Heart left ventricle (tissue), 16 donors: ENCODE measurements around the gene DSCAM. TPM values are rescaled to one million over a fixed set of nuclear protein-coding genes. Genes with fewer than 3 reads are reported as not detected.

Experiments
- ATAC-seq, 4 donors: fragments of 200-7000 bp; cut with Tn5 transposase; one replicate each; pipeline ENCODE4 v1.9.1; 2020 to 2022; ENCODE audit warnings: moderate library complexity in 4 of 4, mild to moderate bottlenecking in 3 of 4, moderate number of reproducible peaks in 1 of 4
- DNase-seq, 5 donors: peaks; one replicate each; pipeline ENCODE4 v3.0.0-alpha.2; 2020
- H3K27ac ChIP-seq, 12 donors: fragments of 200-600 bp; sonication (generic) in 4 of 12; one replicate each; pipeline versions ENCODE4 v1.5.0 to v1.8.0; 2016 to 2022; ENCODE audit warnings: mild to moderate bottlenecking in 2 of 12
- H3K27me3 ChIP-seq, 9 donors: fragments of 200-600 bp; sonication (generic) in 2 of 9; one replicate each; pipeline versions ENCODE4 v1.5.1 to v1.8.0; 2016 to 2022; ENCODE audit warnings: mild to moderate bottlenecking in 3 of 9
- H3K36me3 ChIP-seq, 9 donors: fragments of 200-600 bp; sonication (generic) in 2 of 9; one replicate each; pipeline versions ENCODE4 v1.5.0 to v1.8.0; 2018 to 2022; ENCODE audit warnings: mild to moderate bottlenecking in 2 of 9
- H3K4me1 ChIP-seq, 12 donors: fragments of 200-600 bp; sonication (generic) in 4 of 12; one replicate each; pipeline versions ENCODE4 v1.5.0 to v1.8.0; 2016 to 2022; ENCODE audit warnings: mild to moderate bottlenecking in 3 of 12
- H3K4me3 ChIP-seq, 12 donors: fragments of 200-600 bp; sonication (generic) in 4 of 12; one replicate each; pipeline versions ENCODE4 v1.5.0 to v1.8.0; 2017 to 2022; ENCODE audit warnings: mild to moderate bottlenecking in 9 of 12, moderate library complexity in 4 of 12
- H3K9me3 ChIP-seq, 12 donors: fragments of 200-600 bp; sonication (generic) in 4 of 12; one replicate each; pipeline versions ENCODE4 v1.5.0 to v1.8.0; 2016 to 2022; ENCODE audit warnings: mild to moderate bottlenecking in 1 of 12
- CTCF ChIP-seq, 12 donors: fragments of 200-600 bp; sonication (generic) in 4 of 12; IDR thresholded peaks; one replicate each; pipeline versions ENCODE4 v1.5.0 to v1.8.0; 2018 to 2022; ENCODE audit warnings: antibody characterized with exemption in 12 of 12, mild to moderate bottlenecking in 5 of 12
- POLR2A ChIP-seq, 2 donors: fragments of 450-650 bp; IDR thresholded peaks; one replicate each; pipeline ENCODE4 v1.6.1; 2017; ENCODE audit warnings: antibody characterized with exemption in 2 of 2, mild to moderate bottlenecking in 2 of 2, moderate library complexity in 2 of 2
- WGBS, 4 donors: extraction: QIAGEN DNeasy Blood & Tissue Kit in 2 of 4; methylation state at CpG; one replicate each; pipeline versions ENCODE4 v1.1.5 to v1.1.7; 2013 to 2018; 5-methylcytosine and 5-hydroxymethylcytosine counted together
- intact Hi-C, 10 donors: fragments of 100-400 bp; cut with DNase I; formaldehyde crosslinking; loops; one replicate each; pipeline versions ENCODE4 v1.11.1 to v1.14.2; 2022
- polyA plus RNA-seq, 2 donors: library from polyadenylated mRNA; stranded (reverse); fragments of 200-250 nt; gene quantifications; one replicate each; pipeline ENCODE4 v1.2.3, GENCODE V29; 2013
- total RNA-seq, 9 donors: library from RNA; depleted of rRNA in 2 of 9; stranded (reverse); fragments of >200 nt in 2 of 9; fragmentation: NEBNext Ultra II Directional in 3 of 9; extraction: Animal tissue kit (Norgen Biotek cat#: 25700) in 3 of 9; gene quantifications; one replicate each; pipeline versions ENCODE4 v1.1.0 to v1.2.4, GENCODE V29; 2016 to 2023
- donor health status: ischemic (EF 13 %, LVEDD 7.1; RV severe dilation, severe dysfunction).
- donor health status: healthy with polysubstance abuse.
- donor health status: DM: no; HTN: yes; CAD: no.
- donor health status: DM: no; HTN: no; CAD: no.
- donor health status: ischemic (EF 25% LVEDD 6.9; RV normal size, moderate dysfunction).
- donor health status: ischemic (EF 25% LVEDD 5.7; RV mildly dilated, moderate dysfunction).
- donor health status: healthy.
- donor health status: DM: yes; HTN: yes; CAD: no.
- donor health status: ischemic (EF 35%, LVEDD 5.7; RV mildly dilated, moderate dysfunction).
- donor health status: nonischemic (EF 11% LVEDD 7.7; RV severe dilation, severe dysfunction).
- donor health status: DM: yes; HTN: yes; CAD: no.
- donor health status: PGD.
- donor health status: ischemic (EF 29% LVEDD 5.4; RV normal size, mild dysfunction).
- donor health status: nonischemic (EF 23%, LVEDD 6.1; RV moderate dilation, normal function).

The DSCAM gene
- total and polyA plus RNA-seq, 11 donors: 0.03 TPM; not detected in 10

GRCh38 chr21:40731206-40731605, 115.8 kb downstream of the DSCAM start:
- Histone ChIP-seq H3K27me3 (no peaks in the 10 kb centered on the region), H3K27ac (no peak overlapping the region), H3K4me1 (no peaks in the 10 kb centered on the region), H3K4me3 (no peak overlapping the region), H3K36me3 (no peaks in the 10 kb centered on the region), H3K9me3 (no peaks in the 10 kb centered on the region)
- intact Hi-C loops: no loop called here
- no peak for TF ChIP-seq POLR2A (IDR thresholded peaks at IDR 0.05)
- TF ChIP-seq CTCF (IDR thresholded peaks at IDR 0.05): no peak
- ATAC-seq (no peak), DNase-seq (no peak)
- WGBS, 4 donors: 89 to 100% (median 97%) methylated on average over 1 of the region's 1 CpG

- H3K36me3 ChIP-seq: no peaks in the 10 kb centered on the region
- H3K27me3 ChIP-seq: no peaks in the 10 kb centered on the region
- no peak overlapping the region for H3K4me3 ChIP-seq
- no peaks in the 10 kb centered on the region for H3K4me1 ChIP-seq
- H3K9me3 ChIP-seq: no peaks in the 10 kb centered on the region
- intact Hi-C loops: no loop called here
- ATAC-seq: no peak
- 81 to 86% (median 83%) methylated on average over 7 of the region's 7 CpGs for WGBS, 4 donors
- H3K27ac ChIP-seq: no peak overlapping the region
- no peak for TF ChIP-seq POLR2A (IDR thresholded peaks at IDR 0.05)
- TF ChIP-seq CTCF (IDR thresholded peaks at IDR 0.05): no peak
- DNase-seq: no peak
Observed at GRCh38 chr21:40730426-40730800, 116.5 kb downstream of the DSCAM start.

GRCh38 chr21:40729761-40730425, 117.1 kb downstream of the DSCAM start:
- Histone ChIP-seq H3K4me3 (no peak overlapping the region), H3K27me3 (no peaks in the 10 kb centered on the region), H3K36me3 (no peaks in the 10 kb centered on the region), H3K4me1 (no peaks in the 10 kb centered on the region), H3K27ac (no peak overlapping the region), H3K9me3 (no peaks in the 10 kb centered on the region)
- WGBS, 4 donors: 88 to 91% (median 89%) methylated on average over 8 of the region's 8 CpGs
- TF ChIP-seq POLR2A (IDR thresholded peaks at IDR 0.05): no peak
- TF ChIP-seq CTCF (IDR thresholded peaks at IDR 0.05): no peak
- intact Hi-C loops: no loop called here
- ATAC-seq (no peak), DNase-seq (no peak)

- H3K9me3 ChIP-seq: peaks cover 0 to 24% (median 8%) of the 10 kb centered on the region in 12 donors
- intact Hi-C loops: no loop called here
- H3K27me3 ChIP-seq: no peaks in the 10 kb centered on the region
- WGBS, 4 donors: 86 to 91% (median 88%) methylated on average over 5 of the region's 5 CpGs
- DNase-seq: no peak
- no peak overlapping the region for H3K27ac ChIP-seq
- H3K4me1 ChIP-seq: no peaks in the 10 kb centered on the region
- no peak overlapping the region for H3K4me3 ChIP-seq
- no peaks in the 10 kb centered on the region for H3K36me3 ChIP-seq
- no peak for ATAC-seq
- TF ChIP-seq POLR2A (IDR thresholded peaks at IDR 0.05) (no peak), CTCF (IDR thresholded peaks at IDR 0.05) (no peak)
Observed at GRCh38 chr21:40723966-40724365, 123.0 kb downstream of the DSCAM start.
